ENCODE data around the gene KCNJ15. TPM values are rescaled to one million over a fixed set of nuclear protein-coding genes. Genes with fewer than 3 reads are reported as not detected.

KCNJ15 gene
- total and polyA plus RNA-seq, 2 of the 13 experiments (the other 11 are each of a cell fraction or from before 2014, with no cell fraction given), result not detected

DNA sequence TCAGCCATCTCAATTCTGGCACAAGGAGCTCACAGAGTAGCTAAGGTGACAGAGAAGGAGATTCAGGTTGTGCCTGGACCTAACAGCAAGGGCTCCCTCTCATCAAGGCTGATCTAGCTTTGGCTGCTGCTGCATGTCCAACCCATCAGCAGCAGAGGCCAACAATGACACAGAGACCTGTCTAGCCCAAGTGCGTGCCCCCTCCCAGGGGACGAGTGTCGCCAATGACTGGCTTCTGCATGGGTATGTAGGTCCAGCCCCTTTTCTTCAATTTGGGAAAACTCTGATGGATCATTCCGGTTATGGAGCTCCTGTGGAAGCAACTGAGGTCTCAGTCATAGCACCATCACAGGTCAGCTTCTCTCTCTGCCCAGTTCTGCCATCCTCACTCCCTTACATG, 83.3 kb downstream of the KCNJ15 start:
- Histone ChIP-seq H3K27me3 (ENCODE audit: control insufficient read depth in 1 of 2, insufficient read depth in 2 of 2, low read length in 2 of 2) (no peaks in the 10 kb centered on the region), H3K27ac (ENCODE audit: extremely low read length, insufficient read depth, low read length) (no peak overlapping the region), H3K4me1 (ENCODE audit: insufficient read depth, low read length) (no peaks in the 10 kb centered on the region), H3K4me3 (replicated peaks in 1 of 3; ENCODE audit: insufficient read depth in 1 of 3, low read depth in 2 of 3, low read length in 3 of 3) (no peak overlapping the region), H3K36me3 (replicated peaks in 1 of 2; ENCODE audit: control insufficient read depth in 1 of 2, insufficient read depth in 2 of 2, low read length in 2 of 2) (no peaks in the 10 kb centered on the region), H2AFZ (ENCODE audit: low read length) (no peak overlapping the region), H3K9me3 (ENCODE audit: low read length) (no peaks in the 10 kb centered on the region), H3K79me2 (ENCODE audit: insufficient read depth, low read length) (no peaks in the 10 kb centered on the region), H4K20me1 (ENCODE audit: insufficient read depth, low read length) (no peaks in the 10 kb centered on the region), H3K9ac (ENCODE audit: insufficient read depth, low read depth, low read length) (no peak overlapping the region), H3K4me2 (ENCODE audit: low read depth, low read length) (no peak overlapping the region)
- CTCF ChIA-PET (ENCODE audit: low intra/inter-chr PET ratio, low total read pairs), result no interaction called here
- in situ Hi-C loops (cut with HindIII; ENCODE audit: extremely low pct_ligation_motif_present, low pct_unique_long_range_greater_than_20kb), result no loop called here
- DNase-seq (ENCODE audit: low spot score), result no peak
- no TSS peak for BruUV-seq (replicated peaks)
- TF ChIP-seq SSRP1 (CRISPR knock-in tag; IDR thresholded peaks at IDR 0.05) (no peak), ZNF558 (CRISPR knock-in tag; IDR thresholded peaks at IDR 0.05; ENCODE audit: borderline replicate concordance) (no peak), ZNF598 (CRISPR knock-in tag; IDR thresholded peaks at IDR 0.05; ENCODE audit: borderline replicate concordance) (no peak), ZBTB42 (CRISPR knock-in tag; IDR thresholded peaks at IDR 0.05) (no peak), GATAD1 (CRISPR knock-in tag; IDR thresholded peaks at IDR 0.05) (no peak)
- TF ChIP-seq, protein P1, sequence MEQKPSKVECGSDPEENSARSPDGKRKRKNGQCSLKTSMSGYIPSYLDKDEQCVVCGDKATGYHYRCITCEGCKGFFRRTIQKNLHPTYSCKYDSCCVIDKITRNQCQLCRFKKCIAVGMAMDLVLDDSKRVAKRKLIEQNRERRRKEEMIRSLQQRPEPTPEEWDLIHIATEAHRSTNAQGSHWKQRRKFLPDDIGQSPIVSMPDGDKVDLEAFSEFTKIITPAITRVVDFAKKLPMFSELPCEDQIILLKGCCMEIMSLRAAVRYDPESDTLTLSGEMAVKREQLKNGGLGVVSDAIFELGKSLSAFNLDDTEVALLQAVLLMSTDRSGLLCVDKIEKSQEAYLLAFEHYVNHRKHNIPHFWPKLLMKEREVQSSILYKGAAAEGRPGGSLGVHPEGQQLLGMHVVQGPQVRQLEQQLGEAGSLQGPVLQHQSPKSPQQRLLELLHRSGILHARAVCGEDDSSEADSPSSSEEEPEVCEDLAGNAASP (CRISPR knock-in tag; IDR thresholded peaks at IDR 0.05; ENCODE audit: borderline replicate concordance), result no peak
- TF ChIP-seq, protein P2, sequence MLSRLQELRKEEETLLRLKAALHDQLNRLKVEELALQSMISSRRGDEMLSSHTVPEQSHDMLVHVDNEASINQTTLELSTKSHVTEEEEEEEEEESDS (CRISPR knock-in tag; IDR thresholded peaks at IDR 0.05; ENCODE audit: borderline replicate concordance), result no peak
- POLR2A ChIA-PET, result no interaction called here
- intact Hi-C loops (cut with micrococcal nuclease; ENCODE audit: unreplicated experiment), result no loop called here
- ATAC-seq, result no peak
- FAIRE-seq, result no peak
- 14% methylated on average over 1 of the region's 4 CpGs for WGBS (ENCODE audit: low lambda C conversion rate)

DNA sequence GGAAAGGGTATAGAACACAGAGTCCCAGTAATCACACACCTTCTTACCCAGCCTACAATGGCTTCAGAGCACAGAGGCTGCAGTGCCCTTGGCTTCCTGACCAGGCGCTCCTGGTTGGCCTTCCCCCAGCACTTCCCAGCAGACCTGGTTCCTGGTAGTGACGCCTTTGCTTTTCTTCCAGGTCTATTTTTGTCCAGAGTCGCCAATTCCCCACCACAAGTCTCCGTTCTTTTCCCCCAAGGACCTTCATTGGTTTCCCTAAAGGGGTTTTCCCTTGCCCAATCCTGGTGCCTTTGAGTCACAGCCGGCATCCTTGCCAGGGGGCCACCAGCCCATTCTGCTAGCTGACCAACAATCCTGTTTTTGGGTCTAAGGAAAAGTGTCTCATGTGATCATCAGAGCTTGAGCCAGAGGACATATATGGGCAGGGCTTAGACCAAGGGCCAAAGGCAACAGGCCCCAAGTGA, 84.8 kb downstream of the KCNJ15 start:
- intact Hi-C loops (cut with micrococcal nuclease; ENCODE audit: unreplicated experiment), result no loop called here
- in situ Hi-C loops (cut with HindIII; ENCODE audit: extremely low pct_ligation_motif_present, low pct_unique_long_range_greater_than_20kb), result no loop called here
- Histone ChIP-seq H3K4me2 (ENCODE audit: low read depth, low read length) (no peak overlapping the region), H3K27me3 (ENCODE audit: control insufficient read depth in 1 of 2, insufficient read depth in 2 of 2, low read length in 2 of 2) (no peaks in the 10 kb centered on the region), H3K9ac (ENCODE audit: insufficient read depth, low read depth, low read length) (no peak overlapping the region), H3K4me1 (ENCODE audit: insufficient read depth, low read length) (no peaks in the 10 kb centered on the region), H3K79me2 (ENCODE audit: insufficient read depth, low read length) (no peaks in the 10 kb centered on the region), H3K36me3 (replicated peaks in 1 of 2; ENCODE audit: control insufficient read depth in 1 of 2, insufficient read depth in 2 of 2, low read length in 2 of 2) (no peaks in the 10 kb centered on the region), H3K27ac (ENCODE audit: extremely low read length, insufficient read depth, low read length) (no peak overlapping the region), H4K20me1 (ENCODE audit: insufficient read depth, low read length) (no peaks in the 10 kb centered on the region), H3K4me3 (replicated peaks in 1 of 3; ENCODE audit: insufficient read depth in 1 of 3, low read depth in 2 of 3, low read length in 3 of 3) (no peak overlapping the region), H2AFZ (ENCODE audit: low read length) (no peak overlapping the region), H3K9me3 (ENCODE audit: low read length) (no peaks in the 10 kb centered on the region)
- WGBS (ENCODE audit: low lambda C conversion rate), result 16% methylated on average over 4 of the region's 5 CpGs
- DNase-seq (ENCODE audit: low spot score) (no peak), FAIRE-seq (no peak), ATAC-seq (no peak)
- BruUV-seq (replicated peaks), result no TSS peak
- ChIA-PET CTCF (ENCODE audit: low intra/inter-chr PET ratio, low total read pairs) (no interaction called here), POLR2A (no interaction called here)
- TF ChIP-seq FOXA3 (CRISPR knock-in tag; IDR thresholded peaks at IDR 0.05), result no peak
- no peak for TF ChIP-seq SIX1 (CRISPR knock-in tag; IDR thresholded peaks at IDR 0.05; ENCODE audit: borderline replicate concordance)
- no peak for TF ChIP-seq TCF7L2 (IDR thresholded peaks at IDR 0.05; ENCODE audit: low read depth, low read length)
- no peak for TF ChIP-seq RXRB (CRISPR knock-in tag; IDR thresholded peaks at IDR 0.05; ENCODE audit: borderline replicate concordance)
- TF ChIP-seq ZNF678 (CRISPR knock-in tag; IDR thresholded peaks at IDR 0.05), result no peak
- no peak for TF ChIP-seq ZNF180 (CRISPR knock-in tag; IDR thresholded peaks at IDR 0.05; ENCODE audit: borderline replicate concordance, low read depth)
- no peak for TF ChIP-seq NCOA2 (CRISPR knock-in tag; IDR thresholded peaks at IDR 0.05)
- no peak for TF ChIP-seq ZNF232 (CRISPR knock-in tag; IDR thresholded peaks at IDR 0.05; ENCODE audit: borderline replicate concordance)
- TF ChIP-seq CBFB (CRISPR knock-in tag; IDR thresholded peaks at IDR 0.05), result no peak
- TF ChIP-seq SMAD9 (CRISPR knock-in tag; IDR thresholded peaks at IDR 0.05), result no peak
- no peak for TF ChIP-seq MED13 (CRISPR knock-in tag; IDR thresholded peaks at IDR 0.05)
- TF ChIP-seq MXD4 (CRISPR knock-in tag; IDR thresholded peaks at IDR 0.05), result no peak
